Nephron (organoid): ENCODE results near the gene ETFBKMT.

Experiments used
- H3K27ac Mint-ChIP-seq, 3 experiments: 2 replicates each; pipeline ENCODE4 v1.8.0; 2020; ENCODE audit warnings: mixed read lengths in 3 of 3, mild to moderate bottlenecking in 2 of 3, moderate library complexity in 1 of 3
- H3K27me3 Mint-ChIP-seq: 2 replicates; pipeline ENCODE4 v1.8.0; 2021; ENCODE audit warnings: low read depth, mild to moderate bottlenecking, moderate library complexity, mixed read lengths
- H3K36me3 Mint-ChIP-seq: 2 replicates; pipeline ENCODE4 v1.8.0; 2020; ENCODE audit warnings: low read depth, mixed read lengths
- H3K4me1 Mint-ChIP-seq: 2 replicates; pipeline ENCODE4 v1.8.0; 2020; ENCODE audit warnings: mixed read lengths
- H3K4me3 Mint-ChIP-seq, 3 experiments: 2 replicates each; pipeline ENCODE4 v1.8.0; 2020; ENCODE audit warnings: mild to moderate bottlenecking in 3 of 3, mixed read lengths in 3 of 3, moderate library complexity in 2 of 3
- H3K9me3 Mint-ChIP-seq: 2 replicates; pipeline ENCODE4 v1.8.0; 2020; ENCODE audit warnings: mixed read lengths
- CTCF ChIP-seq, 3 experiments: fragments of 200-600 bp; sonication (generic); IDR thresholded peaks; one replicate each; pipeline ENCODE4 v1.5.0; 2021; ENCODE audit warnings: antibody characterized with exemption in 3 of 3; ENCODE audit not compliant: unreplicated experiment in 3 of 3

Gene ETFBKMT

GRCh38 chr12:31650918-31651317, 8.6 kb upstream of the ETFBKMT start:
- Mint-ChIP-seq H3K9me3 (no peaks in the 10 kb centered on the region), H3K27ac (peak overlapping the region; percentile 61 to 87 (median 81)), H3K36me3 (no peaks in the 10 kb centered on the region), H3K27me3 (no peaks in the 10 kb centered on the region), H3K4me3 (no peak overlapping the region), H3K4me1 (peaks cover 13% of the 10 kb centered on the region)
- TF ChIP-seq CTCF (IDR thresholded peaks at IDR 0.05; ENCODE audit: unreplicated experiment in 3 of 3) = no peak

- no peaks in the 10 kb centered on the region for H3K36me3 Mint-ChIP-seq
- no peak for TF ChIP-seq CTCF (IDR thresholded peaks at IDR 0.05; ENCODE audit: unreplicated experiment in 3 of 3)
- H3K4me3 Mint-ChIP-seq = no peak overlapping the region
- peak overlapping the region; percentile 9 to 87 (median 58) for H3K27ac Mint-ChIP-seq
- H3K4me1 Mint-ChIP-seq = peaks cover 9% of the 10 kb centered on the region
- H3K27me3 Mint-ChIP-seq = no peaks in the 10 kb centered on the region
- H3K9me3 Mint-ChIP-seq = no peaks in the 10 kb centered on the region
Observed at GRCh38 chr12:31651893-31652521, 7.5 kb upstream of the ETFBKMT start.

GRCh38 chr12:31655208-31655607, 4.3 kb upstream of the ETFBKMT start:
- Mint-ChIP-seq H3K36me3 (no peaks in the 10 kb centered on the region), H3K4me1 (peaks cover 9% of the 10 kb centered on the region), H3K9me3 (no peaks in the 10 kb centered on the region), H3K4me3 (no peak overlapping the region), H3K27me3 (no peaks in the 10 kb centered on the region), H3K27ac (no peak overlapping the region)
- TF ChIP-seq CTCF (IDR thresholded peaks at IDR 0.05; ENCODE audit: unreplicated experiment in 3 of 3) = no peak

- H3K36me3 Mint-ChIP-seq = no peaks in the 10 kb centered on the region
- peaks cover 13% of the 10 kb centered on the region for H3K4me1 Mint-ChIP-seq
- H3K4me3 Mint-ChIP-seq = peak overlapping the region; percentile 11 to 68 (median 49)
- no peaks in the 10 kb centered on the region for H3K9me3 Mint-ChIP-seq
- no peaks in the 10 kb centered on the region for H3K27me3 Mint-ChIP-seq
- no peak for TF ChIP-seq CTCF (IDR thresholded peaks at IDR 0.05; ENCODE audit: unreplicated experiment in 3 of 3)
- H3K27ac Mint-ChIP-seq = peak overlapping the region in 2 of 3 experiments; percentile 28 to 30
Observed at GRCh38 chr12:31655792-31656191, 3.7 kb upstream of the ETFBKMT start.

GRCh38 chr12:31658471-31659086, 909 bp upstream of the ETFBKMT start:
- no peak for TF ChIP-seq CTCF (IDR thresholded peaks at IDR 0.05; ENCODE audit: unreplicated experiment in 3 of 3)
- peak overlapping the region; percentile 84 to 97 (median 93) for H3K4me3 Mint-ChIP-seq
- H3K36me3 Mint-ChIP-seq = peaks cover 5% of the 10 kb centered on the region
- no peaks in the 10 kb centered on the region for H3K9me3 Mint-ChIP-seq
- H3K4me1 Mint-ChIP-seq = peaks cover 9% of the 10 kb centered on the region
- H3K27me3 Mint-ChIP-seq = no peaks in the 10 kb centered on the region
- H3K27ac Mint-ChIP-seq = peak overlapping the region; percentile 94 to 98 (median 96)
